HG03175 (cell line): ENCODE data around the gene GPR26.

Experiments used
- ATAC-seq: cut with Tn5 transposase; IDR thresholded peaks from one replicate; pipeline ENCODE4 v1.9.1; 2021; ENCODE audit warnings: mild to moderate bottlenecking, moderate library complexity; ENCODE audit not compliant: unreplicated experiment

Gene GPR26

GRCh38 chr10:123666318-123667236, at the start of gene GPR26:
Gene GPR26 (plus strand): TSS chr10:123666355. CDS start chr10:123666408, 53 bp downstream.
- no peak for ATAC-seq

- ATAC-seq = no peak
Observed at GRCh38 chr10:123618224-123618623, 47.9 kb upstream of the GPR26 start.

GRCh38 chr10:123619067-123619855, 46.9 kb upstream of the GPR26 start:
- no peak for ATAC-seq

GRCh38 chr10:123620621-123621020, 45.5 kb upstream of the GPR26 start:
- ATAC-seq = no peak

- ATAC-seq = no peak
Observed at GRCh38 chr10:123621492-123621891, 44.7 kb upstream of the GPR26 start.

- ATAC-seq = no peak
Observed at GRCh38 chr10:123621916-123622315, 44.2 kb upstream of the GPR26 start.

GRCh38 chr10:123622381-123622780, 43.8 kb upstream of the GPR26 start:
- no peak for ATAC-seq

- ATAC-seq = no peak
Observed at GRCh38 chr10:123624086-123624485, 42.1 kb upstream of the GPR26 start.

GRCh38 chr10:123633106-123633505, 33.0 kb upstream of the GPR26 start:
- no peak for ATAC-seq

GRCh38 chr10:123633636-123634035, 32.5 kb upstream of the GPR26 start:
- ATAC-seq = no peak

GRCh38 chr10:123634221-123634620, 31.9 kb upstream of the GPR26 start:
- no peak for ATAC-seq

GRCh38 chr10:123635131-123635530, 31.0 kb upstream of the GPR26 start:
- no peak for ATAC-seq

- ATAC-seq = no peak
Observed at GRCh38 chr10:123635745-123636144, 30.4 kb upstream of the GPR26 start.

- no peak for ATAC-seq
Observed at GRCh38 chr10:123636598-123637325, 29.4 kb upstream of the GPR26 start.

GRCh38 chr10:123637326-123637880, 28.8 kb upstream of the GPR26 start:
- ATAC-seq = no peak

GRCh38 chr10:123639131-123639530, 27.0 kb upstream of the GPR26 start:
- ATAC-seq = no peak

GRCh38 chr10:123640016-123640535, 26.1 kb upstream of the GPR26 start:
- ATAC-seq = no peak

- no peak for ATAC-seq
Observed at GRCh38 chr10:123642293-123642692, 23.9 kb upstream of the GPR26 start.

GRCh38 chr10:123642697-123643096, 23.5 kb upstream of the GPR26 start:
- ATAC-seq = no peak

- ATAC-seq = no peak
Observed at GRCh38 chr10:123643315-123643714, 22.8 kb upstream of the GPR26 start.

GRCh38 chr10:123645016-123645415, 21.1 kb upstream of the GPR26 start:
- ATAC-seq = no peak
